Posterior cingulate gyrus (tissue), 11 donors: ENCODE measurements around the gene MC3R.

Experiments used
- DNase-seq, 10 donors: peaks; one replicate each; pipeline versions ENCODE4 v3.0.0 to v3.0.0-alpha.2; 2020 to 2021; ENCODE audit warnings: mixed read lengths in 3 of 10
- intact Hi-C: fragments of 100-400 bp; cut with DNase I; formaldehyde crosslinking; loops from one replicate; pipeline ENCODE4 v1.15.1; 2023

Gene MC3R

GRCh38 chr20:56249244-56249955 lies 868 bp downstream of the MC3R start:
- peak in 3 of 10 donors; percentile 9 to 79 (median 24) for DNase-seq
- intact Hi-C loops = no loop called here

- intact Hi-C loops = no loop called here
- no peak for DNase-seq
These were observed 1.4 kb downstream of the MC3R start for GRCh38 chr20:56249956-56250355.

- DNase-seq = no peak
- intact Hi-C loops = no loop called here
These were observed 9.1 kb downstream of the MC3R start for GRCh38 chr20:56257604-56258003.

GRCh38 chr20:56259948-56260347 lies 11.4 kb downstream of the MC3R start:
- DNase-seq = no peak

GRCh38 chr20:56268536-56268935 lies 20.0 kb downstream of the MC3R start:
- intact Hi-C loops = no loop called here
- no peak for DNase-seq

More at GRCh38 chr20:56259948-56260347, 11.4 kb downstream of the MC3R start:
- intact Hi-C loops = no loop called here

- intact Hi-C loops = no loop called here
- DNase-seq = no peak
These were observed 23.4 kb downstream of the MC3R start for GRCh38 chr20:56271974-56272373.

GRCh38 chr20:56273491-56273890 lies 25.0 kb downstream of the MC3R start:
- DNase-seq = no peak
- intact Hi-C loops = no loop called here

GRCh38 chr20:56274156-56274555 lies 25.6 kb downstream of the MC3R start:
- DNase-seq = no peak
- intact Hi-C loops = no loop called here

- intact Hi-C loops = no loop called here
- DNase-seq = no peak
These were observed 29.7 kb downstream of the MC3R start for GRCh38 chr20:56278196-56278595.

- no peak for DNase-seq
- intact Hi-C loops = no loop called here
These were observed 37.0 kb downstream of the MC3R start for GRCh38 chr20:56285496-56285895.

GRCh38 chr20:56289652-56290051 lies 41.1 kb downstream of the MC3R start:
- no peak for DNase-seq
- intact Hi-C loops = no loop called here

- DNase-seq = no peak
- intact Hi-C loops = no loop called here
These were observed 50.8 kb downstream of the MC3R start for GRCh38 chr20:56299362-56299761.
